Epithelial cell of prostate (primary cell): Measurements from ENCODE around the gene CDYL.
"Not testable (repeated sequence)": the region's sequence is repeated elsewhere in the genome, so short reads cannot be mapped to it uniquely, and the experiment has no call there.

Source experiments
- DNase-seq: peaks from one replicate; pipeline ENCODE4 v3.0.0-alpha.2; 2011; ENCODE audit warnings: low read depth, low spot score
- H3K27ac ChIP-seq: fragments of 450-650 bp; 2 replicates; pipeline ENCODE4 v1.5.1; 2017; ENCODE audit warnings: mild to moderate bottlenecking

CDYL gene

DNA sequence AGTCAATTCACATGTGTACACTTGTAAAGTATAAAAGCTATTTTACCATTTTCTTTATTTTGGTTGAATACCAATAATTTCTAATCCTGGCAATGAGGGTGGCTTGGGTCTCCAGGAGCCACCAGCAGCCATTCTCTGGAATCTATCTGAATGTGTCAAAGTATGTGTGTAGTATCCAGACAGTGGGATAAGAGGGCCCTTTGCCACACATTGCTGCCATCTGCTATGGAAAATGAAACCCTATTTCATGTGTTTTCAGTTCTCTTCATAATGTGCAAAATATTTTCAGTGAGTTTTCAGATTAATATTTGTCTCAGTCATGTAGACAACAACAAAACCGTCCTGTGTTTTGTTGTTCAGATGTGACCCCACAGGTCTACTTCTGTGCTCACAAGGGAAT, 46.3 kb downstream of the CDYL start:
- H3K27ac ChIP-seq, result no peak overlapping the region
- no peak for DNase-seq

DNA sequence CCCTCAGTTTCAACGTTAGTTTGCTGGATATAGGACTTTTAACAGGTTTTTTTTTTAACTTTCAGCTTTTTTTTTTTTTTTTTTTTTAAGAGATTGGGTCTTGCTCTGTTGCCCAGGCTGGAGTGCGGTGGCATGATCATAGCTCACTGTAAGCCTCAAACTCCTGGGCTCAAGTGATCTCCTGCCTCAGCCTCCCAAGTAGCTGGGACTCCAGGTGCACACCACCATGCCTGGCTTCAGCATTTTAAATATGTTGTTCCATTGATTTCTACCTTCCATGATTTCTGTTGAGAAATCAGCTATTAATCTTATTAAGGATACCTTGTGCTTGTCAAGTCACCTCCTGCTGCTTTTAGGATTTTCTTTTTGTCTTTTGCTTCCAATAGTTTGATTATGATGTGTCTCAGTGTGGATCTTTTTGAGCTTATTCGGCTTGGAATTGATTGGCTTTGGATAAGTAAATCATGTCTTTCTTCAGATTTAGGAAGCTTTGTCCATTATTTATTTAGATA, 52.0 kb downstream of the CDYL start:
- no peak overlapping the region for H3K27ac ChIP-seq
- no peak for DNase-seq

DNA sequence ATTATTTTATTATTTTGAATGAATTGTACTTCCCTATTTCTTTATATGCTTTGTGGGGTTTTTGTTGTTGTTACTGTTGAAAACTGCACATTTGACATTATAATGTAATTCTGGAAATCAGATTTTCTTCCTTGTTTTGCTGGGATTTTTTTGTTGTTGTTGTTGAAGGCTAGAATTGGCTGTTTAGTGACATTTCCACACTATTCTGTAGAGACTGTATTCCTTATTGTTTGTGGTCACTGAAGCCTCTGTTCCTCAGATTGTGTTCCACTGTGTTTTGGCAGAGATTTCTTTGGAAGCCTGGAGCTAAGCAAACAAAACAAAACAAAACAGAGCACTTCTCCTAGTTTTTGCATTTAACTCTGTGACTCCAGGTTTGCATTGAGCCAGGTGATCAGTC, 52.9 kb downstream of the CDYL start:
- H3K27ac ChIP-seq, result no peak overlapping the region
- no peak for DNase-seq

GRCh38 chr6:4835540-4835939, 59.3 kb downstream of the CDYL start:
- H3K27ac ChIP-seq, DNase-seq: not testable (repeated sequence)

DNA sequence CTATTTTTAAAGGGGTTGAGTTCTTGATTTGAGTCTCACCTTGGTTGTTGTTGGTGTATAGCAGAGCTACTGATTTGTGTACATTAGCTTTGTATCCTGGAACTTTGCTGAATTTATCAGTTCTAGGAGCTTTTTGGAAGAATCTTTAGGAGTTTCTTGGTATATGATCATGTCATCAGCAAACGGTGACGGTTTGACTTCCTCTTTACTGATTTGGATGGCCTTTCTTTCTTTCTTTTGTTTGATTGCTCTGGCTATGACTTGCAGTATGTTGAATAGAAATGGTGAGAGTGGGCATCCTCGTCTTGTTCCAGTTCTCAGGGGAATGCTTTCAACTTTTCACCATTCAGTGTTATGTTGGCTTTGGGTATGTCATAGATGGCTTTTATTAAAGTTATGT, 64.0 kb downstream of the CDYL start:
- no peak overlapping the region for H3K27ac ChIP-seq
- DNase-seq, result no peak

GRCh38 chr6:4844108-4844507, 67.9 kb downstream of the CDYL start:
- no peak for DNase-seq
- H3K27ac ChIP-seq, result no peak overlapping the region

- no peak for DNase-seq
- H3K27ac ChIP-seq, result no peak overlapping the region
These were observed 70.2 kb downstream of the CDYL start for GRCh38 chr6:4846387-4846786.

- DNase-seq, result no peak
These were observed 72.3 kb downstream of the CDYL start for GRCh38 chr6:4848382-4849068.

GRCh38 chr6:4849226-4850022, 73.2 kb downstream of the CDYL start:
- H3K27ac ChIP-seq, result no peak overlapping the region
- DNase-seq, result no peak

More at GRCh38 chr6:4848382-4849068, 72.3 kb downstream of the CDYL start:
- H3K27ac ChIP-seq, result no peak overlapping the region

GRCh38 chr6:4851035-4851434, 74.8 kb downstream of the CDYL start:
- DNase-seq, result no peak
- H3K27ac ChIP-seq, result no peak overlapping the region

DNA sequence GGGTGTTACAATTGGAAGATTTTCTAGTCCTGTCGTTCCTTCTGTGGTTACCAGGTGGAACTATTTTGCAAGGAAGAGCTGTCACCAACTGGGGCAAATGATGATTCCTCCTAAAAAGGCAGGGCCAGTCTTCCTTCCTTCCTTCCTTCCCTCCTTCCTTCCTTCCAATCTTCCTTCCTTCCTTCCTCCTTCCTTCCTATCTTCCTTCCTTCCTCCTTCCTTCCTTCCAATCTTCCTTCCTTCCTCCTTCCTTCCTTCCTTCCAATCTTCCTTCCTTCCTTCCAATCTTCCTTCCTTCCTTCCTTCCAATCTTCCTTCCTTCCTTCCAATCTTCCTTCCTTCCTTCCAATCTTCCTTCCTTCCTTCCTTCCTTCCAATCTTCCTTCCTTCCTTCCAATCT, 76.0 kb downstream of the CDYL start:
- not testable (repeated sequence) for H3K27ac ChIP-seq

GRCh38 chr6:4852938-4853337, 76.7 kb downstream of the CDYL start:
- no peak for DNase-seq
- no peak overlapping the region for H3K27ac ChIP-seq

More for the DNA sequence above, 76.0 kb downstream of the CDYL start:
- not testable (repeated sequence) for DNase-seq

DNA sequence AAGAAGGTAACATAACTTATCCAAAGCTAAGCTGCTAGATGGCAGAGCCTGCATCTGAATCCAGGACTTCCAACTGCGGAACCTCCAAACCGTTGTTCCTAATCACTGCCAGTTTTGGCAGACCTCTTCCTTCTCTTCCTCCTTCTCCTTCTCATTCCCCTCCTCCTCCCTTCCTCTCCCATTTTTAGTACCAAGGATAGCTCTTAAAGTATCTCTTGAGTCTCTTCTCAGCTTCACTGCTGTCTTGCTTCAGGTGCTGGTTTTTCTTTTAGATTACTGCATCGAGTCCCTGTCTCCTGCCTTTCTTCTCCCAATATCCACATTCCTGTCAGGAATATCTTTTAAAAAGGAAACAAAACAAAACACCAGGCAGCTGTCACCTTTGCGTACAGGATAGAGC, 77.1 kb downstream of the CDYL start:
- H3K27ac ChIP-seq, result no peak overlapping the region
- no peak for DNase-seq

DNA sequence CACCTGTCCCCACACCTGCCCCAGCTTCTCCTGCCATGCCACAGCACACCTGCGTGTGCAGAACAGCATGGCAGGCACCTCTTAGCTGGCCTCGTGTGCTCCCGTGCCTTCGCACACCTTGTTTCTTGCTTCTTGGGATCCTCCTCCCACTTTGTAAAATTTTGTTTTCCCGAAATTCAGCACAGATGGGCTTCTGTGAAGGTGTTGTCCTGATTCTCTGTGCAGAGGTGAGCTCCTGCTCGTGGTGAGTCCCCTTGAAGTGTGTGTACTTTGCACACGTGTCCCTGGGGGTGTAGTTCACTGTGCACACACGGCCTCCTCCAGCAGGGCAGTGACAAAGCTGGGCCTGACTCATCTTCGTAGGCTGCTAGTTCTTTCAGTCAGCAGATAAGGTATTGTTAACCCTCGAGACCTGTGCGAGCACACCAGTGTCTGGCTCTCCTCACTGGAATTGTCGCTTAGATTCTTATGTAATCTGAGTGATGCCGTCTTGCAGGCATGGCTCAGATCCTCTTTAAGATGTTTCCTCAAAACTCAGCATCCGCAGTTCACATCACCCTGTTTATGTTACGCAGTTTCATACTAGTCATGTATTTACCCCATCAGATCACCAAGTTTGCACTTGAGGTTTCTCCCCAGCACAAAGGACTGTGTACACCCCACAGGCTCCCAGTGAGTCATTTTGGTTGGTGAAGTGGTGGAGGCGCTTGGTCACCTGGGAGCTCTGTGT, 77.7 kb downstream of the CDYL start:
- no peak overlapping the region for H3K27ac ChIP-seq
- peak; percentile 37 for DNase-seq

- DNase-seq, result no peak
- H3K27ac ChIP-seq, result no peak overlapping the region
These were observed 80.6 kb downstream of the CDYL start for GRCh38 chr6:4856785-4857184.

DNA sequence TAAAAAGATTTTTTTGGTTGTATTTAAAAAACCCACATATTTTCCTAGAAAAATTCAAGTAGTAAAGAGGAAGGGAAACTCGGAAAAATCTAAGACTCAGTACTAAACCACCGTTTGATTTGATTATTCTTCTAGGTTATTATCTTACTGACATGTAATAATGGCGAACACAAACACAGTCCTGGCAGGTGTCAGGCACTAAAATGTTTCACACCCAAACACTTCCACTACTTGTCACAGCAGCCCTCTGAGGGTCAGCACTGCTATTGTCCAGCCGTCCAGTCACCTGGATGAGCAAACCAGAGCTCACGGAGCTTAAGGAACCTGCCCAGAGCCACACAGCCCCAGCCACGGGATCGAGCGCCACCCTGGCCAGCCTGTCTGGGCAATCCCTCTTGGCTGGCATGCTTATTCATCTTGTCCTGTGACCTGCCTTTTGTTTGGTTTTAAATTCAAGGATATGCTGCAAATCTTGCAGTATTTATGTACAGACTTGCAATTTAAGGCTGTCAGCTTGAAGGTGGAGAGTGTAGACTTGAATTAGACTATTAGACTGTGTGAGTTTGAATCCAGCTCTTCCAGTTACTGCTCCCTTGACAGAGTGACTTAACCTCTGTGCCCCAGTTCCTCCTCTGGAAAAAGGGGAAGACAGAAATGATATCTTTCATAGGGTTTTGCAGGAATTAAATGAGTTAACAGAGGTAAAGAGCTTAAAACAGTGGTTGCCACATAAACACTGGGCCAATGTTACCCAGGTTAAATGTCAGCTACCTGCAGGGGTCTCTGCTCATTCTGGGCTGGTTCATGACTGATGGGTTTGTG, 82.2 kb downstream of the CDYL start:
- DNase-seq, result no peak
- H3K27ac ChIP-seq, result peak overlapping the region; percentile 55

DNA sequence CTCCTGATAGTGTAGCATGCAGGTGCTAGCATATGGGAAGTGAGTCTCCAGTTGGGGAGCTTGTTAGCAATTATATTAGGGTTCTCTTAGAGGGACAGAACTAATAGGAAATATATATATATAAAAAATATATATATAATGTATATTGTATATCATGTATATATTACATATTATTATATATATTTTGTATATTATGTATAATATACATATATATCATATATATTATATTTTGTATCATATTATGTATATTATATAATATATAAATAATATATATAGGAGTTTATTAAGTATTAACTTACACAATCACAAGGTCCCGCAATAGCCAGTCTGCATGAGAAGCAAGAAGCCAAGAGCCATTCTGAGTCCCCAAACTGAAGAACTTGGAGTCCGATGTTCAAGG, 84.2 kb downstream of the CDYL start:
- no peak for DNase-seq
- no peak overlapping the region for H3K27ac ChIP-seq

DNA sequence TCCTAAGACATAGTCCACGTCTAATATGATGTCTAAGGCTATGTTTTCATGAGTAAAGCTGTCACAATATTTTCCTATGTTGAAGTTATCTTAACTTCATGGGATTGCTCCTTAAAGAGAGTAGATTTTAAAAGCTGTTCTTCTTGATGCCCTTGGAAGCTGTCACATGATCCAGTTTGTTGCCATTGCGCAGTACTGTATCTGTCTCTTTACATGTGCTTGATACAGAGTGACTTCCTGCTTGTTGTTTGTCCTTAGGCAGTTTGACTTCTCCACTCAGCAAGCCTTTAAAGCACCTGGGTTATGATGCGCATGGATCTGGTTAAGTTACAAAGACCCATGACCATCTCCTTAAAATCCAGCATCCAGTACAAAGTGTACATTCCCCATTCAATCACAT, 85.4 kb downstream of the CDYL start:
- no peak overlapping the region for H3K27ac ChIP-seq
- DNase-seq, result no peak

DNA sequence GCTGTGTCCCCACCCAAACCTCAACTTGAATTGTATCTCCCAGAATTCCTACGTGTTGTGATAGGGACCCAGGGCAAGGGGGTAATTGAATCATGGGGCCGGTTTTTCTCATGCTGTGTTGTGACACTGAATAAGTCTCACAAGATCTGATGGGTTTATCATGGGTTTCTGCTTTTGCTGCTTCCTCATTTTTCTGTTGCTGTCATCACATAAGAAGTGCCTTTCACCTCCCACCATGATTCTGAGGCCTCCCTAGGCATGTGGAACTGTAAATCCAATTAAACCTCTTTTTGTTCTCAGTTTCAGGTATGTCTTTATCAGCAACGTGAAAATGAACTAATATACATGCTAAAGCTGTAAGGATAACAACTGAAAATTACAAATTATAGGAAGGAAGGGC, 88.3 kb downstream of the CDYL start:
- peak overlapping the region; percentile 44 for H3K27ac ChIP-seq
- no peak for DNase-seq

GRCh38 chr6:4865006-4865405, 88.8 kb downstream of the CDYL start:
- peak; percentile 44 for DNase-seq
- H3K27ac ChIP-seq, result peak overlapping the region; percentile 44
